HepG2 (cell line): ENCODE measurements around the gene RANBP3. TPM values are rescaled to one million over a fixed set of nuclear protein-coding genes. Genes with fewer than 3 reads are reported as not detected.

Source experiments
- HOXA9 ChIP-seq: sonication (generic); formaldehyde crosslinking; IDR thresholded peaks from 2 replicates; pipeline ENCODE4 v1.8.1; 2022; ENCODE audit warnings: missing genetic modification reagents, mild to moderate bottlenecking, moderate library complexity, borderline replicate concordance
- HOXD1 ChIP-seq: sonication (generic); formaldehyde crosslinking; IDR thresholded peaks from 2 replicates; pipeline ENCODE4 v1.5.0; 2020; ENCODE audit warnings: missing genetic modification reagents
- PHF5A ChIP-seq: IDR thresholded peaks from one replicate; pipeline ENCODE4 v1.6.1; 2018; ENCODE audit warnings: low read depth, missing genetic modification reagents; ENCODE audit not compliant: unreplicated experiment
- SNAPC2 ChIP-seq: sonication (generic); formaldehyde crosslinking; IDR thresholded peaks from 2 replicates; pipeline ENCODE4 v1.8.1; 2022; ENCODE audit warnings: mild to moderate bottlenecking, missing genetic modification reagents
- WIZ ChIP-seq: sonication (generic); formaldehyde crosslinking; IDR thresholded peaks from 2 replicates; pipeline ENCODE4 v1.5.1; 2020; ENCODE audit warnings: mild to moderate bottlenecking, missing genetic modification reagents
- ZKSCAN5 ChIP-seq: sonication (generic); formaldehyde crosslinking; IDR thresholded peaks from 2 replicates; pipeline ENCODE4 v1.5.1; 2020; ENCODE audit warnings: mild to moderate bottlenecking, missing genetic modification reagents
- ZNF431 ChIP-seq: sonication (generic); formaldehyde crosslinking; IDR thresholded peaks from 2 replicates; pipeline ENCODE4 v1.9.0; 2022; ENCODE audit warnings: missing genetic modification reagents, low read depth, mild to moderate bottlenecking, borderline replicate concordance
- ZNF547 ChIP-seq: sonication (generic); formaldehyde crosslinking; IDR thresholded peaks from 2 replicates; pipeline ENCODE4 v1.5.1; 2020; ENCODE audit warnings: mild to moderate bottlenecking, missing genetic modification reagents
- ZNF557 ChIP-seq: sonication (generic); formaldehyde crosslinking; IDR thresholded peaks from 2 replicates; pipeline ENCODE4 v1.4.0; 2020; ENCODE audit warnings: missing genetic modification reagents
- ZNF782 ChIP-seq: sonication (generic); formaldehyde crosslinking; IDR thresholded peaks from 2 replicates; pipeline ENCODE4 v1.4.0; 2020; ENCODE audit warnings: missing genetic modification reagents, mild to moderate bottlenecking, borderline replicate concordance
- polyA plus RNA-seq, 8 experiments: library from polyadenylated mRNA; depleted of rRNA in 3 of 8; stranded (reverse) in 7 of 8; unstranded in 1 of 8; fragments of >200 nt; fragmentation: Illumina TruSeq in 4 of 8; extraction: Trizol in 4 of 8; gene quantifications; 2 replicates each; pipeline versions ENCODE4 v1.2.1 to v1.2.3, GENCODE V29; 2011 to 2016; ENCODE audit warnings: low read depth in 4 of 8, missing spikeins in 1 of 8, mixed read lengths in 1 of 8; ENCODE audit not compliant: insufficient read depth in 1 of 8
- total RNA-seq, 5 experiments: library from RNA; depleted of rRNA; stranded (reverse); fragments of >200 nt; fragmentation: Illumina TruSeq; extraction: Trizol; gene quantifications; 2 replicates each; pipeline ENCODE4 v1.2.3, GENCODE V29; 2016; ENCODE audit warnings: low read depth in 1 of 5
- TF ChIP-seq, protein P1 (sequence below): sonication (generic); formaldehyde crosslinking; conservative IDR thresholded peaks from 2 replicates; pipeline ENCODE4 v1.4.0; 2020; ENCODE audit warnings: missing genetic modification reagents
- TF ChIP-seq, protein P2 (sequence below): sonication (generic); formaldehyde crosslinking; IDR thresholded peaks from 2 replicates; pipeline ENCODE4 v1.8.0; 2022; ENCODE audit warnings: mild to moderate bottlenecking, missing genetic modification reagents, moderate library complexity
- TF ChIP-seq, protein P3 (sequence below): IDR thresholded peaks from 2 replicates; pipeline ENCODE4 v1.6.1; 2016; ENCODE audit warnings: mild to moderate bottlenecking, missing biosample characterization, missing genetic modification reagents
- TF ChIP-seq, protein P4 (sequence below): conservative IDR thresholded peaks from 2 replicates; pipeline ENCODE4 v1.6.1; 2018; ENCODE audit warnings: missing genetic modification reagents
- TF ChIP-seq, protein P5 (sequence below): sonication (generic); formaldehyde crosslinking; IDR thresholded peaks from 2 replicates; pipeline ENCODE4 v1.4.0; 2020; ENCODE audit warnings: low read depth, mild to moderate bottlenecking, missing genetic modification reagents
- TF ChIP-seq, protein P6 (sequence below): IDR thresholded peaks from 2 replicates; pipeline ENCODE4 v1.6.1; 2016; ENCODE audit warnings: low read depth, missing genetic modification reagents, missing compliant biosample characterization
- TF ChIP-seq, protein P7 (sequence below): sonication (generic); formaldehyde crosslinking; IDR thresholded peaks from 2 replicates; pipeline ENCODE4 v1.5.0; 2020; ENCODE audit warnings: missing genetic modification reagents, mild to moderate bottlenecking, borderline replicate concordance

RANBP3 gene
- total and polyA plus RNA-seq, 2 of the 13 experiments (the other 11 are each of a cell fraction or from before 2014, with no cell fraction given), result 39.5 to 149 TPM

DNA sequence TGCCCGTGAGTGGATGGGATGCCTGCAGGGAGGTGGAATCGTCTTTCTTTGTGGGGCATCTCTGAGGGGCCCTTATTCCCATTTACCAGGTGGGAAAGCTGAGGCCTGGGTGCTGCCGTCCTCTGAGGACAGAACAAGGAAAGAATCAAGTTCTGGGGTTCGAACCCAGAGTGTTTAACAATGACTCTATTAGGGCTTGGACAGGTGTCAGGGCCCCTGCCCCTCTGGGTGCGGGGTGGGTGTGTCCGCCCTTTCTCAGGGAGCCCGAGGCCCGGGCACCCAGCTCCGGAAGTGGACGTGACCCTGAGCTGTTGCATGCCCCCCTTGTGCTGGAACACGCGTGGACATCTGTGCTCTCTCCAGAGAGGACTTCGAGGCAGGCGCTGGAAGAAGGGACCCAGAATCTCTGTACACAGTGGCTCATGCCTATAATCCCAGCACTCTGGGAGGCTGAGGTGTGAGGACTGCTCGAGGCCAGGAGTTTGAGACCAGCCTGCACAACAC is 85.1 kb downstream of the RANBP3 start (continued):
- TF ChIP-seq, protein P1, sequence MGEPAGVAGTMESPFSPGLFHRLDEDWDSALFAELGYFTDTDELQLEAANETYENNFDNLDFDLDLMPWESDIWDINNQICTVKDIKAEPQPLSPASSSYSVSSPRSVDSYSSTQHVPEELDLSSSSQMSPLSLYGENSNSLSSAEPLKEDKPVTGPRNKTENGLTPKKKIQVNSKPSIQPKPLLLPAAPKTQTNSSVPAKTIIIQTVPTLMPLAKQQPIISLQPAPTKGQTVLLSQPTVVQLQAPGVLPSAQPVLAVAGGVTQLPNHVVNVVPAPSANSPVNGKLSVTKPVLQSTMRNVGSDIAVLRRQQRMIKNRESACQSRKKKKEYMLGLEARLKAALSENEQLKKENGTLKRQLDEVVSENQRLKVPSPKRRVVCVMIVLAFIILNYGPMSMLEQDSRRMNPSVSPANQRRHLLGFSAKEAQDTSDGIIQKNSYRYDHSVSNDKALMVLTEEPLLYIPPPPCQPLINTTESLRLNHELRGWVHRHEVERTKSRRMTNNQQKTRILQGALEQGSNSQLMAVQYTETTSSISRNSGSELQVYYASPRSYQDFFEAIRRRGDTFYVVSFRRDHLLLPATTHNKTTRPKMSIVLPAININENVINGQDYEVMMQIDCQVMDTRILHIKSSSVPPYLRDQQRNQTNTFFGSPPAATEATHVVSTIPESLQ (CRISPR knock-in tag), result 0 out of 2 replicates have a peak, but pooled peaks have one; percentile 69
- no peak for TF ChIP-seq ZNF557 (CRISPR knock-in tag)
- TF ChIP-seq, protein P2, sequence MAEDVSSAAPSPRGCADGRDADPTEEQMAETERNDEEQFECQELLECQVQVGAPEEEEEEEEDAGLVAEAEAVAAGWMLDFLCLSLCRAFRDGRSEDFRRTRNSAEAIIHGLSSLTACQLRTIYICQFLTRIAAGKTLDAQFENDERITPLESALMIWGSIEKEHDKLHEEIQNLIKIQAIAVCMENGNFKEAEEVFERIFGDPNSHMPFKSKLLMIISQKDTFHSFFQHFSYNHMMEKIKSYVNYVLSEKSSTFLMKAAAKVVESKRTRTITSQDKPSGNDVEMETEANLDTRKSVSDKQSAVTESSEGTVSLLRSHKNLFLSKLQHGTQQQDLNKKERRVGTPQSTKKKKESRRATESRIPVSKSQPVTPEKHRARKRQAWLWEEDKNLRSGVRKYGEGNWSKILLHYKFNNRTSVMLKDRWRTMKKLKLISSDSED (CRISPR knock-in tag), result no peak
- TF ChIP-seq PHF5A, result no peak
- TF ChIP-seq HOXD1 (CRISPR knock-in tag), result no peak
- TF ChIP-seq, protein P3, sequence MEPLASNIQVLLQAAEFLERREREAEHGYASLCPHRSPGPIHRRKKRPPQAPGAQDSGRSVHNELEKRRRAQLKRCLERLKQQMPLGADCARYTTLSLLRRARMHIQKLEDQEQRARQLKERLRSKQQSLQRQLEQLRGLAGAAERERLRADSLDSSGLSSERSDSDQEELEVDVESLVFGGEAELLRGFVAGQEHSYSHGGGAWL (CRISPR knock-in tag), result 0 out of 2 replicates have a peak, but pooled peaks have one; percentile 30
- 0 out of 2 replicates have a peak, but pooled peaks have one; percentile 8 for TF ChIP-seq ZNF431 (CRISPR knock-in tag)
- TF ChIP-seq HOXA9 (CRISPR knock-in tag), result no peak
- no peak for TF ChIP-seq WIZ (CRISPR knock-in tag)
- TF ChIP-seq, protein P4, sequence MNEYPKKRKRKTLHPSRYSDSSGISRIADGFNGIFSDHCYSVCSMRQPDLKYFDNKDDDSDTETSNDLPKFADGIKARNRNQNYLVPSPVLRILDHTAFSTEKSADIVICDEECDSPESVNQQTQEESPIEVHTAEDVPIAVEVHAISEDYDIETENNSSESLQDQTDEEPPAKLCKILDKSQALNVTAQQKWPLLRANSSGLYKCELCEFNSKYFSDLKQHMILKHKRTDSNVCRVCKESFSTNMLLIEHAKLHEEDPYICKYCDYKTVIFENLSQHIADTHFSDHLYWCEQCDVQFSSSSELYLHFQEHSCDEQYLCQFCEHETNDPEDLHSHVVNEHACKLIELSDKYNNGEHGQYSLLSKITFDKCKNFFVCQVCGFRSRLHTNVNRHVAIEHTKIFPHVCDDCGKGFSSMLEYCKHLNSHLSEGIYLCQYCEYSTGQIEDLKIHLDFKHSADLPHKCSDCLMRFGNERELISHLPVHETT (CRISPR knock-in tag), result peak; percentile 67; the same call in 1 of the 2 replicates
- no peak for TF ChIP-seq SNAPC2 (CRISPR knock-in tag)
- TF ChIP-seq ZNF782 (CRISPR knock-in tag), result no peak
- TF ChIP-seq, protein P5, sequence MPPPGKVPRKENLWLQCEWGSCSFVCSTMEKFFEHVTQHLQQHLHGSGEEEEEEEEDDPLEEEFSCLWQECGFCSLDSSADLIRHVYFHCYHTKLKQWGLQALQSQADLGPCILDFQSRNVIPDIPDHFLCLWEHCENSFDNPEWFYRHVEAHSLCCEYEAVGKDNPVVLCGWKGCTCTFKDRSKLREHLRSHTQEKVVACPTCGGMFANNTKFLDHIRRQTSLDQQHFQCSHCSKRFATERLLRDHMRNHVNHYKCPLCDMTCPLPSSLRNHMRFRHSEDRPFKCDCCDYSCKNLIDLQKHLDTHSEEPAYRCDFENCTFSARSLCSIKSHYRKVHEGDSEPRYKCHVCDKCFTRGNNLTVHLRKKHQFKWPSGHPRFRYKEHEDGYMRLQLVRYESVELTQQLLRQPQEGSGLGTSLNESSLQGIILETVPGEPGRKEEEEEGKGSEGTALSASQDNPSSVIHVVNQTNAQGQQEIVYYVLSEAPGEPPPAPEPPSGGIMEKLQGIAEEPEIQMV (CRISPR knock-in tag), result no peak
- TF ChIP-seq, protein P6, sequence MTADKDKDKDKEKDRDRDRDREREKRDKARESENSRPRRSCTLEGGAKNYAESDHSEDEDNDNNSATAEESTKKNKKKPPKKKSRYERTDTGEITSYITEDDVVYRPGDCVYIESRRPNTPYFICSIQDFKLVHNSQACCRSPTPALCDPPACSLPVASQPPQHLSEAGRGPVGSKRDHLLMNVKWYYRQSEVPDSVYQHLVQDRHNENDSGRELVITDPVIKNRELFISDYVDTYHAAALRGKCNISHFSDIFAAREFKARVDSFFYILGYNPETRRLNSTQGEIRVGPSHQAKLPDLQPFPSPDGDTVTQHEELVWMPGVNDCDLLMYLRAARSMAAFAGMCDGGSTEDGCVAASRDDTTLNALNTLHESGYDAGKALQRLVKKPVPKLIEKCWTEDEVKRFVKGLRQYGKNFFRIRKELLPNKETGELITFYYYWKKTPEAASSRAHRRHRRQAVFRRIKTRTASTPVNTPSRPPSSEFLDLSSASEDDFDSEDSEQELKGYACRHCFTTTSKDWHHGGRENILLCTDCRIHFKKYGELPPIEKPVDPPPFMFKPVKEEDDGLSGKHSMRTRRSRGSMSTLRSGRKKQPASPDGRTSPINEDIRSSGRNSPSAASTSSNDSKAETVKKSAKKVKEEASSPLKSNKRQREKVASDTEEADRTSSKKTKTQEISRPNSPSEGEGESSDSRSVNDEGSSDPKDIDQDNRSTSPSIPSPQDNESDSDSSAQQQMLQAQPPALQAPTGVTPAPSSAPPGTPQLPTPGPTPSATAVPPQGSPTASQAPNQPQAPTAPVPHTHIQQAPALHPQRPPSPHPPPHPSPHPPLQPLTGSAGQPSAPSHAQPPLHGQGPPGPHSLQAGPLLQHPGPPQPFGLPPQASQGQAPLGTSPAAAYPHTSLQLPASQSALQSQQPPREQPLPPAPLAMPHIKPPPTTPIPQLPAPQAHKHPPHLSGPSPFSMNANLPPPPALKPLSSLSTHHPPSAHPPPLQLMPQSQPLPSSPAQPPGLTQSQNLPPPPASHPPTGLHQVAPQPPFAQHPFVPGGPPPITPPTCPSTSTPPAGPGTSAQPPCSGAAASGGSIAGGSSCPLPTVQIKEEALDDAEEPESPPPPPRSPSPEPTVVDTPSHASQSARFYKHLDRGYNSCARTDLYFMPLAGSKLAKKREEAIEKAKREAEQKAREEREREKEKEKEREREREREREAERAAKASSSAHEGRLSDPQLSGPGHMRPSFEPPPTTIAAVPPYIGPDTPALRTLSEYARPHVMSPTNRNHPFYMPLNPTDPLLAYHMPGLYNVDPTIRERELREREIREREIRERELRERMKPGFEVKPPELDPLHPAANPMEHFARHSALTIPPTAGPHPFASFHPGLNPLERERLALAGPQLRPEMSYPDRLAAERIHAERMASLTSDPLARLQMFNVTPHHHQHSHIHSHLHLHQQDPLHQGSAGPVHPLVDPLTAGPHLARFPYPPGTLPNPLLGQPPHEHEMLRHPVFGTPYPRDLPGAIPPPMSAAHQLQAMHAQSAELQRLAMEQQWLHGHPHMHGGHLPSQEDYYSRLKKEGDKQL, result no peak
- TF ChIP-seq, protein P7, sequence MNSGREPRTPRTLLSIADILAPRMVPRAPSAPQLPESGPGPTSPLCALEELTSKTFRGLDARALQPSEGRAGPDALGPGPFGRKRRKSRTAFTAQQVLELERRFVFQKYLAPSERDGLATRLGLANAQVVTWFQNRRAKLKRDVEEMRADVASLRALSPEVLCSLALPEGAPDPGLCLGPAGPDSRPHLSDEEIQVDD (CRISPR knock-in tag), result no peak
- TF ChIP-seq ZNF547 (CRISPR knock-in tag), result no peak
- no peak for TF ChIP-seq ZKSCAN5
